Inflammatory macrophage treated with lipopolysaccharide for 1 hour (primary cell): ENCODE results near the gene ZKSCAN4.

Experiments
- DNase-seq, 2 donors: peaks; one replicate each; pipeline ENCODE4 v3.0.0-alpha.2; 2020 to 2022

ZKSCAN4 gene

GRCh38 chr6:28208111-28208659, 43.9 kb downstream of the ZKSCAN4 start:
- no peak for DNase-seq

GRCh38 chr6:28207510-28208110, 44.5 kb downstream of the ZKSCAN4 start:
- DNase-seq, result peak; percentile 42 to 45

- peak; percentile 36 to 48 for DNase-seq
Measured at GRCh38 chr6:28206928-28207509, 45.0 kb downstream of the ZKSCAN4 start.

GRCh38 chr6:28206527-28206926, 45.5 kb downstream of the ZKSCAN4 start:
- DNase-seq, result no peak

GRCh38 chr6:28205879-28206278, 46.2 kb downstream of the ZKSCAN4 start:
- peak in 1 of 2 donors; percentile 28 for DNase-seq

GRCh38 chr6:28203201-28203600, 48.9 kb downstream of the ZKSCAN4 start:
- no peak for DNase-seq

GRCh38 chr6:28200020-28200419, 52.0 kb downstream of the ZKSCAN4 start:
- DNase-seq, result no peak
